ENCODE results near the gene ANKRD53.

ANKRD53 gene

GRCh38 chr2:70943205-70943871, 35.1 kb upstream of the ANKRD53 start:
- DNase-seq: no peak

GRCh38 chr2:70944111-70944690, 34.2 kb upstream of the ANKRD53 start:
- DNase-seq: no peak

- peak; percentile 53 for DNase-seq
Observed at GRCh38 chr2:70946832-70947442, 31.5 kb upstream of the ANKRD53 start.

- no peak for DNase-seq
Observed at GRCh38 chr2:70947556-70948184, 30.8 kb upstream of the ANKRD53 start.

- DNase-seq: peak; percentile 67
Observed at GRCh38 chr2:70948337-70949003, 30.0 kb upstream of the ANKRD53 start.

- DNase-seq: no peak
Observed at GRCh38 chr2:70949086-70949485, 29.3 kb upstream of the ANKRD53 start.

GRCh38 chr2:70954886-70955285, 23.5 kb upstream of the ANKRD53 start:
- no peak for DNase-seq

GRCh38 chr2:70956141-70956540, 22.3 kb upstream of the ANKRD53 start:
- no peak for DNase-seq

GRCh38 chr2:70957798-70958197, 20.6 kb upstream of the ANKRD53 start:
- no peak for DNase-seq

GRCh38 chr2:70958759-70959158, 19.7 kb upstream of the ANKRD53 start:
- DNase-seq: no peak

GRCh38 chr2:70959271-70959761, 19.1 kb upstream of the ANKRD53 start:
- no peak for DNase-seq

GRCh38 chr2:70959851-70960832, 18.3 kb upstream of the ANKRD53 start:
- DNase-seq: no peak

- no peak for DNase-seq
Observed at GRCh38 chr2:70960833-70961647, 17.4 kb upstream of the ANKRD53 start.

- DNase-seq: no peak
Observed at GRCh38 chr2:70961648-70961994, 16.8 kb upstream of the ANKRD53 start.

- no peak for DNase-seq
Observed at GRCh38 chr2:70962211-70962884, 16.1 kb upstream of the ANKRD53 start.

- DNase-seq: no peak
Observed at GRCh38 chr2:70962885-70963878, 15.2 kb upstream of the ANKRD53 start.

GRCh38 chr2:70964133-70964532, 14.3 kb upstream of the ANKRD53 start:
- DNase-seq: no peak

- peak; percentile 73 for DNase-seq
Observed at GRCh38 chr2:70964596-70965386, 13.6 kb upstream of the ANKRD53 start.
